ENCODE measurements around the gene BSG.

The BSG gene

DNA sequence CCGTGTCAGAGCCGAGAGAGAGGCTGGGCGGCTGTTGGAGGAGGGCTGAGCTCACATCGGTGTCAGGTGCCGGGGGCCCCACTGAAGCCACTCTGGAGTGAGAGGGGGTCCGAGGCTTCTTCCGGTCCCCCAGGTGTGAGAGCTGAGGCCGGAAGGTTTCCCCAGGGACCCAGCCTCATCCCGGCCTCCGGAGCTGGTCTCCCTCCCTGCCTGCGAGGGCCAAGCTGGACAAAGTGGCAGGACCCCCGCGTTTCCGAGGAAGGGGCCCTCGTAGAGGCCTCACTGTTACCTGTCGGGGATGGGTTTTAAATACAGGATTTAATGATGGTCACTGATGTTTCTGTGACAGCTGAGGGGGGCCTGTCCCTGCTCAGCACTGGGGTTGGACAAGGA lies 23.9 kb downstream of the BSG start:
- no peak overlapping the region for H3K9ac ChIP-seq (ENCODE audit: low read depth, low read length, poor library complexity, severe bottlenecking)
- no peaks in the 10 kb centered on the region for H3K27me3 ChIP-seq (ENCODE audit: insufficient read depth, low read length, poor library complexity, severe bottlenecking)
- H3K79me2 ChIP-seq (ENCODE audit: insufficient read depth, low read length): no peaks in the 10 kb centered on the region
- no peaks in the 10 kb centered on the region for H3F3A ChIP-seq (ENCODE audit: low read depth)
- H3K9me3 ChIP-seq (ENCODE audit: insufficient read depth, low read depth, low read length): no peaks in the 10 kb centered on the region
- TF ChIP-seq, protein P1, sequence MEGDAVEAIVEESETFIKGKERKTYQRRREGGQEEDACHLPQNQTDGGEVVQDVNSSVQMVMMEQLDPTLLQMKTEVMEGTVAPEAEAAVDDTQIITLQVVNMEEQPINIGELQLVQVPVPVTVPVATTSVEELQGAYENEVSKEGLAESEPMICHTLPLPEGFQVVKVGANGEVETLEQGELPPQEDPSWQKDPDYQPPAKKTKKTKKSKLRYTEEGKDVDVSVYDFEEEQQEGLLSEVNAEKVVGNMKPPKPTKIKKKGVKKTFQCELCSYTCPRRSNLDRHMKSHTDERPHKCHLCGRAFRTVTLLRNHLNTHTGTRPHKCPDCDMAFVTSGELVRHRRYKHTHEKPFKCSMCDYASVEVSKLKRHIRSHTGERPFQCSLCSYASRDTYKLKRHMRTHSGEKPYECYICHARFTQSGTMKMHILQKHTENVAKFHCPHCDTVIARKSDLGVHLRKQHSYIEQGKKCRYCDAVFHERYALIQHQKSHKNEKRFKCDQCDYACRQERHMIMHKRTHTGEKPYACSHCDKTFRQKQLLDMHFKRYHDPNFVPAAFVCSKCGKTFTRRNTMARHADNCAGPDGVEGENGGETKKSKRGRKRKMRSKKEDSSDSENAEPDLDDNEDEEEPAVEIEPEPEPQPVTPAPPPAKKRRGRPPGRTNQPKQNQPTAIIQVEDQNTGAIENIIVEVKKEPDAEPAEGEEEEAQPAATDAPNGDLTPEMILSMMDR (conservative IDR thresholded peaks at IDR 0.05; ENCODE audit: low read length): no peak
- no peak for TF ChIP-seq EZH2phosphoT487 (IDR thresholded peaks at IDR 0.05; ENCODE audit: borderline replicate concordance)
- no peaks in the 10 kb centered on the region for H3K36me3 ChIP-seq (ENCODE audit: insufficient read depth, low read length)
- H4K20me1 ChIP-seq (ENCODE audit: insufficient read depth, low read length, poor library complexity, severe bottlenecking): no peaks in the 10 kb centered on the region
- H3K4me3 ChIP-seq (ENCODE audit: low read length, poor library complexity, severe bottlenecking): no peak overlapping the region
- no peaks in the 10 kb centered on the region for H3K9me2 ChIP-seq (replicated peaks; ENCODE audit: low read depth, low read length)
- no peaks in the 10 kb centered on the region for H3K4me1 ChIP-seq (ENCODE audit: insufficient read depth, low read length, poor library complexity, severe bottlenecking)
- no peak overlapping the region for H2AFZ ChIP-seq (ENCODE audit: low read length)
- no peak overlapping the region for H3K4me2 ChIP-seq (ENCODE audit: low read depth, low read length, poor library complexity, severe bottlenecking)

DNA sequence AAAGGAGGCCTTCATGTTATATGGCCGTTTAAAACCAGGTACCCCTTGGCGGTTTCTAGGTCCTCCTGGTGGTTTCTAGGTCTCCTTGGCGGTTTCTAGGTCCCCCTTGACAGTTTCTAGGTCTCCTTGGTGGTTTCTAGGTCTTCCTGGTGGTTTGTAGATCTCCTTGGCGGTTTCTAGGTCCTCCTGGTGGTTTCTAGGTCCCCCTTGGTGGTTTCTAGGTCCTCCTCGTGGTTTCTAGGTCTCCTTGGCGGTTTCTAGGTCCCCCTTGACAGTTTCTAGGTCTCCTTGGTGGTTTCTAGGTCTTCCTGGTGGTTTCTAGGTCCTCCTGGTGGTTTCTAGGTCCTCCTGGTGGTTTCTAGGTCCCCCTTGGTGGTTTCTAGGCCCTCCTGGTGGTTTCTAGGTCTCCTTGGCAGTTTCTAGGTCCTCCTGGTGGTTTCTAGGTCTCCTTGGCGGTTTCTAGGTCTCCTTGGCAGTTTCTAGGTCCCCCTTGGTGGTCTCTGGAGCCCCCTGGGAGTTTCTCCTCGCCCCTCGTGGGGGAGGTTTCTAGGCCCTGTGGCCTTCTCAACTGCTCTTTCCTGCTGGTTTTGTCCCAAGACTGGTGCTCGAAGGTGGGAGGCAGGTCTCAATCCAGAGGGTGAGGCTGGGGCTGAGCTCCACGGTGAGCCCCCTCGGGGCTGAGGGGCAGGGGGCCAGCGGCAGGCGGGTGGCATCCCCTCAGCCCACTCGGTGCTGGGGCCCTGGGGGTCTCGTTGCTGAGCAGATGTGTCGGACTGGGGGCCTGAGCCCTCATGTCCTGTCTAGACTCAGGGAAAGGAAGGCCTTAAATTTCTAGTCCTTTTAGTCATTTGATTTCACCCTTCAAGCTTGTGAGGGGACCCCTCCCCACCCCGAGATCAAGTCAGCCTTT lies 25.3 kb downstream of the BSG start:
- Histone ChIP-seq H3K79me2 (ENCODE audit: insufficient read depth, low read length) (no peaks in the 10 kb centered on the region), H3K4me1 (ENCODE audit: insufficient read depth, low read length, poor library complexity, severe bottlenecking) (no peaks in the 10 kb centered on the region), H3K4me2 (ENCODE audit: low read depth, low read length, poor library complexity, severe bottlenecking) (no peak overlapping the region), H4K20me1 (ENCODE audit: insufficient read depth, low read length, poor library complexity, severe bottlenecking) (no peaks in the 10 kb centered on the region), H3K9ac (ENCODE audit: low read depth, low read length, poor library complexity, severe bottlenecking) (no peak overlapping the region), H3K9me3 (ENCODE audit: insufficient read depth, low read depth, low read length) (no peaks in the 10 kb centered on the region), H3K27me3 (ENCODE audit: insufficient read depth, low read length, poor library complexity, severe bottlenecking) (no peaks in the 10 kb centered on the region), H3K4me3 (ENCODE audit: low read length, poor library complexity, severe bottlenecking) (no peak overlapping the region), H3F3A (ENCODE audit: low read depth) (no peaks in the 10 kb centered on the region), H3K36me3 (ENCODE audit: insufficient read depth, low read length) (no peaks in the 10 kb centered on the region), H3K9me2 (replicated peaks; ENCODE audit: low read depth, low read length) (no peaks in the 10 kb centered on the region), H2AFZ (ENCODE audit: low read length) (no peak overlapping the region)
- TF ChIP-seq EZH2phosphoT487 (IDR thresholded peaks at IDR 0.05; ENCODE audit: borderline replicate concordance): no peak
- TF ChIP-seq, protein P1 (conservative IDR thresholded peaks at IDR 0.05; ENCODE audit: low read length): no peak

DNA sequence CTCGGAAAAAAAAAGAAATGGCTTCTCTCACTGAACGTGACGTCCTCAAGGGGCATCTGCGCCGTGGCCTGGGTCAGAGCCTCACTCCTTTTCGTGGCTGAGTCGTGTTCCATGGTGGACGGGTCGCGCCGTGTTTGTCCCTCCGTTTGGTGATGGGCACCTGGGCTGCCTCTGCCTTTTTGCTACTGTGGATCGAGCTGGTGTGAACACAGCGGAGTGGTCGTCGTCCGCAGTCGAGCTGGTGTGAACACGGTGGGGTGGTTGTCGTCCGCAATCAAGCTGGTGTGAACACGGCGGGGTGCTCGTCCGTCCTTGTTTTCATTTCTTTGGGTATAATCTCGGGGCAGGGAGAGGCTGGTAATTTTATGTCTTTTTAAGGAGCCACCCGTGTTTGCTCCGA lies 28.9 kb downstream of the BSG start:
- H3K9ac ChIP-seq (ENCODE audit: low read depth, low read length, poor library complexity, severe bottlenecking): no peak overlapping the region
- no peaks in the 10 kb centered on the region for H3K79me2 ChIP-seq (ENCODE audit: insufficient read depth, low read length)
- H3K36me3 ChIP-seq (ENCODE audit: insufficient read depth, low read length): no peaks in the 10 kb centered on the region

More for the DNA sequence above, 28.9 kb downstream of the BSG start:
- H3F3A ChIP-seq (ENCODE audit: low read depth): no peaks in the 10 kb centered on the region
- H3K4me1 ChIP-seq (ENCODE audit: insufficient read depth, low read length, poor library complexity, severe bottlenecking): no peaks in the 10 kb centered on the region
- H2AFZ ChIP-seq (ENCODE audit: low read length): no peak overlapping the region
- H3K27me3 ChIP-seq (ENCODE audit: insufficient read depth, low read length, poor library complexity, severe bottlenecking): no peaks in the 10 kb centered on the region
- H3K4me2 ChIP-seq (ENCODE audit: low read depth, low read length, poor library complexity, severe bottlenecking): no peak overlapping the region
- no peaks in the 10 kb centered on the region for H3K9me3 ChIP-seq (ENCODE audit: insufficient read depth, low read depth, low read length)
- H3K4me3 ChIP-seq (ENCODE audit: low read length, poor library complexity, severe bottlenecking): no peak overlapping the region
- H3K9me2 ChIP-seq (replicated peaks; ENCODE audit: low read depth, low read length): no peaks in the 10 kb centered on the region
- H4K20me1 ChIP-seq (ENCODE audit: insufficient read depth, low read length, poor library complexity, severe bottlenecking): no peaks in the 10 kb centered on the region
- TF ChIP-seq EZH2phosphoT487 (IDR thresholded peaks at IDR 0.05; ENCODE audit: borderline replicate concordance): no peak

All from Loucy (cell line).